ENCODE data around the gene PCGF3.
A peak's percentile ranks its signal among the peaks of the same experiment; 100 is the strongest.
"Not testable (repeated sequence)": the region's sequence is repeated elsewhere in the genome, so short reads cannot be mapped to it uniquely, and the experiment has no call there.

Gene PCGF3

GRCh38 chr4:791252-791897 is 85.7 kb downstream of the PCGF3 start:
- peaks cover 25% of the 10 kb centered on the region for H3K4me1 Mint-ChIP-seq
- H3K9me3 Mint-ChIP-seq, result no peaks in the 10 kb centered on the region
- no peak overlapping the region for H3K27ac Mint-ChIP-seq
- peaks cover 30% of the 10 kb centered on the region for H3K27me3 Mint-ChIP-seq
- no peak overlapping the region for H3K4me3 Mint-ChIP-seq
- H3K36me3 Mint-ChIP-seq, result no peaks in the 10 kb centered on the region

- peak overlapping the region; percentile 81 for H3K4me3 Mint-ChIP-seq
- H3K27me3 Mint-ChIP-seq, result peaks cover 34% of the 10 kb centered on the region
- H3K36me3 Mint-ChIP-seq, result no peaks in the 10 kb centered on the region
- H3K9me3 Mint-ChIP-seq, result no peaks in the 10 kb centered on the region
- H3K4me1 Mint-ChIP-seq, result peaks cover 25% of the 10 kb centered on the region
- no peak overlapping the region for H3K27ac Mint-ChIP-seq
These were observed 86.4 kb downstream of the PCGF3 start for GRCh38 chr4:791898-792625.

GRCh38 chr4:792626-793092 is 87.0 kb downstream of the PCGF3 start:
- Mint-ChIP-seq H3K4me3 (peak overlapping the region; percentile 81), H3K4me1 (peaks cover 20% of the 10 kb centered on the region), H3K27ac (peak overlapping the region; percentile 82), H3K27me3 (peaks cover 31% of the 10 kb centered on the region), H3K36me3 (no peaks in the 10 kb centered on the region), H3K9me3 (no peaks in the 10 kb centered on the region)

GRCh38 chr4:793093-793861 is 87.6 kb downstream of the PCGF3 start:
- Mint-ChIP-seq H3K27ac (peak overlapping the region; percentile 82), H3K36me3 (no peaks in the 10 kb centered on the region), H3K4me1 (peaks cover 20% of the 10 kb centered on the region), H3K4me3 (peak overlapping the region; percentile 81), H3K27me3 (peaks cover 31% of the 10 kb centered on the region), H3K9me3 (no peaks in the 10 kb centered on the region)

GRCh38 chr4:793941-794621 is 88.4 kb downstream of the PCGF3 start:
- Mint-ChIP-seq H3K9me3 (no peaks in the 10 kb centered on the region), H3K36me3 (no peaks in the 10 kb centered on the region), H3K27me3 (peaks cover 31% of the 10 kb centered on the region), H3K27ac (no peak overlapping the region), H3K4me1 (peaks cover 24% of the 10 kb centered on the region), H3K4me3 (peak overlapping the region; percentile 7)

- peaks cover 28% of the 10 kb centered on the region for H3K4me1 Mint-ChIP-seq
- peaks cover 31% of the 10 kb centered on the region for H3K27me3 Mint-ChIP-seq
- no peaks in the 10 kb centered on the region for H3K36me3 Mint-ChIP-seq
- peak overlapping the region; percentile 62 for H3K4me3 Mint-ChIP-seq
- H3K27ac Mint-ChIP-seq, result no peak overlapping the region
- H3K9me3 Mint-ChIP-seq, result no peaks in the 10 kb centered on the region
These were observed 89.5 kb downstream of the PCGF3 start for GRCh38 chr4:794900-795725.

- H3K27me3 Mint-ChIP-seq, result peaks cover 28% of the 10 kb centered on the region
- peak overlapping the region; percentile 23 for H3K4me3 Mint-ChIP-seq
- no peaks in the 10 kb centered on the region for H3K36me3 Mint-ChIP-seq
- H3K9me3 Mint-ChIP-seq, result no peaks in the 10 kb centered on the region
- H3K4me1 Mint-ChIP-seq, result peaks cover 28% of the 10 kb centered on the region
- no peak overlapping the region for H3K27ac Mint-ChIP-seq
These were observed 90.1 kb downstream of the PCGF3 start for GRCh38 chr4:795726-796119.

DNA sequence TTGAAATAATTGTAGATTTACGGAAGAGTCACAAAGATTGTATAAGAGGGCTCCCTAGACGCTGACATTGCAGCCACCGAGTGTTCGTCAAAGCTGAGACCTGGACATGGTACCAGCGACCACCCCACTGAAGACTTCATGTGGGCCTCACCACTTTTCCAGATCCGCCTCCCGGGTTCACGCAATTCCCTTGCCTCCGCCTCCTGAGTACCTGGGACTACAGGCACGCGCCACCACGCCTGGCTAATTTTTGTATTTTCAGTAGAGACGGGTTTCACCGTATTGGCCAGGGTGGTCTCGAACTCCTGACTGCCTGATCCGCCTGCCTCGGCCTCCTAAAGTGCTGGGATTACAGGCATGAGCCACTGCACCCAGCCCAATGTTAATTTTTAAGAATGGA is 90.6 kb downstream of the PCGF3 start:
- Mint-ChIP-seq H3K9me3 (no peaks in the 10 kb centered on the region), H3K27me3 (peaks cover 27% of the 10 kb centered on the region), H3K4me1 (peaks cover 28% of the 10 kb centered on the region), H3K4me3 (peak overlapping the region; percentile 30), H3K27ac (no peak overlapping the region), H3K36me3 (no peaks in the 10 kb centered on the region)

DNA sequence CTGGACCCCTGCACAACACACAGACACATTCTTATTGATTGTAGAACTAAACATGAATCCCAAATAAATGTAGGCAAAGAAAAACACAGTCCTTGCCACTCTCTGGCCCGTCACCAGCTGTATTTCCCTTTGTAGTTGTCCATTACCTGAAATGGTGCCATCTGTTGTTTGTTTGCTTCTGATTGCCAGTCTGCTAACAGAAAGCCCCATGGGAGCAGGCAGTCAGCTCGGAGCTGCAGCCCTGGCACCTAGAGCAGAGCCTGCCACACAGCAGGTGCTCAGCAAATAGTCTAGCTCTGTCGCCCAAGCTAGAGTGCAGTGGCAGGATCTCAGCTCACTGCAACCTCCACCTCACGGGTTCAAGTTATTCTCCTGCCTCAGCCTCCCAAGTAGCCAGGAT is 91.4 kb downstream of the PCGF3 start:
- Mint-ChIP-seq H3K9me3 (no peaks in the 10 kb centered on the region), H3K36me3 (no peaks in the 10 kb centered on the region), H3K27ac (no peak overlapping the region), H3K4me1 (peaks cover 28% of the 10 kb centered on the region), H3K27me3 (peaks cover 27% of the 10 kb centered on the region), H3K4me3 (no peak overlapping the region)

GRCh38 chr4:801436-802124 is 95.9 kb downstream of the PCGF3 start:
- Mint-ChIP-seq H3K27me3 (peaks cover 5% of the 10 kb centered on the region), H3K27ac (no peak overlapping the region), H3K36me3 (no peaks in the 10 kb centered on the region), H3K4me3 (no peak overlapping the region), H3K4me1 (peaks cover 8% of the 10 kb centered on the region), H3K9me3 (no peaks in the 10 kb centered on the region)

DNA sequence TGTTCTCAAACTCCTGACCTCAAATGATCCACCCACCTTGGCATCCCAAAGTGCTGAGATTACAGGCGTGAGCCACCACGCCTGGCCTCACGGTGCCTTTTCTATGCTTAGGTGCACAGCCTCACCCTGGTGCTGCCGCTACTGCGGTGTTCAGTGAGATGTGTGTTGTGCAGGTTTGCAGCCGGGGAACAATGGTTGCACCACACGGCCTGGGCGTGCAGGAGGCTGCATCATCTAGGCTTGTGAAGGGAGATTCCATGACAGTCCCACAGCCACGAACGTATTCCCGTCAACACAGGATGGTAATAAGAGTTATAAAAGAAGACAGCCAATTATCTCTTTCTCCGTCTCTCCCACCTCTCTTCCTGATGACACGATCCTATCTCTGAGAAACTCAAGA is 98.3 kb downstream of the PCGF3 start:
- H3K9me3 Mint-ChIP-seq, result no peaks in the 10 kb centered on the region
- H3K4me1 Mint-ChIP-seq, result peaks cover 6% of the 10 kb centered on the region
- H3K36me3 Mint-ChIP-seq, result no peaks in the 10 kb centered on the region
- no peak overlapping the region for H3K27ac Mint-ChIP-seq
- H3K4me3 Mint-ChIP-seq, result no peak overlapping the region
- peaks cover 3% of the 10 kb centered on the region for H3K27me3 Mint-ChIP-seq

DNA sequence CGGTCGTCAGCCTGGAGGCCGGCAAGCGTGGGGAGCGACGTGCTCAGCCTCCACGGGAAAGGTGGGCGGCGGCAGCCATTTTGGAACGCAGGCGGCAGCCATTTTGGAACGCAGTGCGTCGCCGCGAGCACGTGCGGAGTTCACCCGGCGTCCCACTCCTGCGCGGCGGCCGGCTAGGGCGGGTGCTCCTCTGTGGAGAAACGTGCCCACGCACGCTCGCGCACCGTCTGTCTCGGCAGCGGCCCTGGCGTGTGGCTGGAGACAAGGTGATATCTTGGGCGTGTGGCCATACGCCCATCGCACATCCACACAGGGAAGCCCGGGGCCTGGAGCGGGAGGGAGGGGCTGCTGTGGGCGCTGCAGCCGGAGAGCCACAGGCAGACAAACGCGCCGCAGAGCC is 99.2 kb downstream of the PCGF3 start:
- Mint-ChIP-seq H3K4me3 (no peak overlapping the region), H3K4me1 (no peaks in the 10 kb centered on the region), H3K36me3 (no peaks in the 10 kb centered on the region)

DNA sequence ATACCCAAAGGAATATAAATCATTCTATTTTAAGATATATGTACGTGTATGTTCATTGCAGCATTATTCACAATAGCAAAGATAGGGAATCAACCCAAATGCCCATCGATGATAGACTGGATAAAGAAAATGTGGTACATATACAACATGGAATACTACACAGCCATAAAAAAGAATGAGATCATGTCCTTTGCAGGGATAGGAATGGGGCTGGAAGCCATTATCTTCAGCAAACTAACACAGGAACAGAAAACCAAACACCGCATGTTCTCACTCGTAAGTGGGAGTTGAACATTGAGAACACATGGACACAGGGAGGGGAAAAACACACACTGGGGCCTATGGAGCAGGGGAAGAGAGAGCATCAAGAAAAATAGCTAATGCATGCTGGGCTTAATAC is 101.3 kb downstream of the PCGF3 start:
- not testable (repeated sequence) for H3K4me3 Mint-ChIP-seq, H3K36me3 Mint-ChIP-seq, H3K9me3 Mint-ChIP-seq, H3K27ac Mint-ChIP-seq, H3K4me1 Mint-ChIP-seq, H3K27me3 Mint-ChIP-seq

More for the DNA sequence above, 99.2 kb downstream of the PCGF3 start:
- H3K27me3 Mint-ChIP-seq, result peaks cover 3% of the 10 kb centered on the region
- no peak overlapping the region for H3K27ac Mint-ChIP-seq
- no peaks in the 10 kb centered on the region for H3K9me3 Mint-ChIP-seq

DNA sequence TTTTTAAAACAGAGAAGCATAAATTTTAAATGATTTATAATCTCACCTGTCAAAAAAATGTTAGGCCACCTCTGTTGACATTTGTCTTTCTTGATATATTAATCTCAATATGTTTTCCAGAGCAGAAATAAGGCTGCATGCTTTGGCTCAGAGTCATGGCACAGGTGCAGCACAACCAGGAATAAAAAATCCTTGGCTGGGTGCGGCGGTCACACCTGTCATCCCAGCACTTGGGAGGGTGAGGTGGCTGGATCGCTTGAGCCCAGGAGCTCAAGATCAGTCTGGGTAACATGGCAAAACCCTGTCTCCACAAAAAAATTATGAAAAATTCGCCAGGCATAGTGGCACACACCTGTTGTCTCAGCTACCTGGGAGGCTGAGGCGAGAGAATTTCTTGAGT is 102.2 kb downstream of the PCGF3 start:
- peaks cover 11% of the 10 kb centered on the region for H3K27me3 Mint-ChIP-seq
- no peak overlapping the region for H3K4me3 Mint-ChIP-seq
- H3K4me1 Mint-ChIP-seq, result no peaks in the 10 kb centered on the region

More for the DNA sequence above, 102.2 kb downstream of the PCGF3 start:
- H3K9me3 Mint-ChIP-seq, result no peaks in the 10 kb centered on the region
- no peaks in the 10 kb centered on the region for H3K36me3 Mint-ChIP-seq
- no peak overlapping the region for H3K27ac Mint-ChIP-seq
